Measurements from ENCODE around the gene UIMC1.

The UIMC1 gene

DNA sequence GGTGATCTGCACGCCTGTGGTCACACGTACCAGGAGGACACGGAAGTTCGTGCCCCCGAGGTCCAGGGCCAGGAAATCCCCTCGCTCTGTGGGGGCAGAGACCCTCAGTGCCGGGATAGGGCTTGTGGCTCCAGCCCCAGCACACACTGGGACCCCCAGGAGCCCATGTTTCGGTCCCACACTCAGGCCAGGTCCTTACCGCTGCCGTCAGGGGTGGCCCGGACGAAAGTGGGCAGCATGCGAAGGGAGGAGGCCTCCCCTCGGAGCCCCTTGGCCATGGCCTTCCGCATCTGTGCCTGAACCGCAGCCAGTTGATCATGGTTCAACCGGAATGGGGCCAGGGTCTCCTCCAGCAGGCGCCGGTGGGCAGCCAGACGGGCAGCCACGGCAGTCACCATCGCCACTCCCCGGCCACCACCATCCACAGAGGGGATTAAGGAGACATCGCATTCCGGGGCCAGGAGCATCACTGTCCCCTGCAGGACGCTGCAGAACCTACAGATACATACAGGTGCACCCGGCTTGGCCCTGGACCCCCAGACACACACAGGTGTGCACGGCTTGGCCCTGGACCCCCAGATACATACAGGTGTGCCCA, 119.2 kb downstream of the UIMC1 start:
- Histone ChIP-seq H3K9me2 (replicated peaks; ENCODE audit: control insufficient read depth, low read length) (no peaks in the 10 kb centered on the region), H4K20me1 (ENCODE audit: control insufficient read depth, insufficient read depth, low read depth, low read length) (no peaks in the 10 kb centered on the region), H3K27ac (ENCODE audit: low read depth, low read length) (no peak overlapping the region), H3F3A (ENCODE audit: control insufficient read depth, insufficient read depth) (no peaks in the 10 kb centered on the region), H3K4me1 (ENCODE audit: control insufficient read depth, low read length) (no peaks in the 10 kb centered on the region), H3K4me2 (ENCODE audit: low read length) (no peak overlapping the region), H3K9me3 (ENCODE audit: control insufficient read depth, insufficient read depth, low read length) (no peaks in the 10 kb centered on the region), H3K4me3 (ENCODE audit: low read length) (no peak overlapping the region), H3K79me2 (ENCODE audit: control insufficient read depth, low read length) (no peaks in the 10 kb centered on the region), H3K27me3 (ENCODE audit: control insufficient read depth, low read length) (peaks cover 6% of the 10 kb centered on the region; the same call in 1 of the 2 replicates), H3K36me3 (ENCODE audit: control insufficient read depth, low read length) (no peaks in the 10 kb centered on the region)
- TF ChIP-seq CTCF (IDR thresholded peaks at IDR 0.05; ENCODE audit: low read depth, low read length, poor library complexity, severe bottlenecking) (no peak), EZH2phosphoT487 (IDR thresholded peaks at IDR 0.05; ENCODE audit: borderline replicate concordance, low read length) (no peak)

DNA sequence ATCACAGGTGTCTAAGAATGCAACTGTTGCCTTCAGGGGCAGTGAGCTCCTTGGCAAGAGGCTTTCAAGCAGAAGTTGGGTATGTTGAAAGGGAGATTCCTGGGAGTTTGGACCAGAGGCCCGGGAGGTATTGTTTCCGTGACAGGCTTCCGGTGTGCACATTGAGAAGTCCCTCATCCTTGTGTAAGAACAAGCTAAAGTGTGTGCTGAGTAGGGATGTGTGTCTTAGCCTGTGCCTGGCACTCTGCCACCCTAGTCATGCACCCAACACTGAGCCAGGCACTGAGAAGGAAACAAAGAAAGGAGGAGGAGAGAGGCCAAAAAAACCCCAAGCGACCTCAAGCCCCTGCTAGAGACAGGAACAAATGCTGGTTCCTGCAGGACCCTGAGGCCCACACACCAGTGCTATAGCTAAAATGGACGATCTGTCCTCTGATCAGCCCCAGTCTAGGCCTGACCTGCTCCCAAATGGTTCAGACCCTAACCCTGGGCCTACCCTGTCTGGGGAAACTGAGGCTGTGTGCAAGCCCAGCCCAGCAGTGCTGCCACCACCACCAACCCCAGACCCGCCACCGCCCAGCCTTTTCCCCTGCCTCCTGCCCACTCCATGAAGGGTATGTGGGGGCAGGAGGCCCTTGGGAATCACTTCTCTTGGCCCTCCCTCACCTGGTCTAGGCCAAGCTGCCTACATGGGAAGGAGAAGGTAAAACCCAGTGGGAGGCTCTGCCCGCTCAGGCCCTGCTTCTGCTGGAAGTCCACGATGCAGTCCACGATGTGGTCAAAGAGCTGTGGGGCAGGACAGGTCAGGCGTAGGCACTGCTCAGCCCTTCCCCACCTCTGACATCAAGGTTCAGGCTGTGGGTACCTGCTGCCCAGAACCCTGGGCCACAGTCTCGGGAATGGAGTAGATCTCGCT, 120.0 kb downstream of the UIMC1 start:
- Histone ChIP-seq H3K4me3 (ENCODE audit: low read length) (no peak overlapping the region), H3K27me3 (ENCODE audit: control insufficient read depth, low read length) (peaks cover 3% of the 10 kb centered on the region; the same call in 1 of the 2 replicates), H3F3A (ENCODE audit: control insufficient read depth, insufficient read depth) (no peaks in the 10 kb centered on the region), H3K4me2 (ENCODE audit: low read length) (no peak overlapping the region), H3K79me2 (ENCODE audit: control insufficient read depth, low read length) (no peaks in the 10 kb centered on the region), H3K9me3 (ENCODE audit: control insufficient read depth, insufficient read depth, low read length) (no peaks in the 10 kb centered on the region), H4K20me1 (ENCODE audit: control insufficient read depth, insufficient read depth, low read depth, low read length) (no peaks in the 10 kb centered on the region), H3K4me1 (ENCODE audit: control insufficient read depth, low read length) (no peaks in the 10 kb centered on the region), H3K9me2 (replicated peaks; ENCODE audit: control insufficient read depth, low read length) (no peaks in the 10 kb centered on the region), H3K27ac (ENCODE audit: low read depth, low read length) (no peak overlapping the region), H3K36me3 (ENCODE audit: control insufficient read depth, low read length) (no peaks in the 10 kb centered on the region)
- TF ChIP-seq EZH2phosphoT487 (IDR thresholded peaks at IDR 0.05; ENCODE audit: borderline replicate concordance, low read length) = no peak
- no peak for TF ChIP-seq CTCF (IDR thresholded peaks at IDR 0.05; ENCODE audit: low read depth, low read length, poor library complexity, severe bottlenecking)

- Histone ChIP-seq H3K4me1 (ENCODE audit: control insufficient read depth, low read length) (no peaks in the 10 kb centered on the region), H3K27ac (ENCODE audit: low read depth, low read length) (no peak overlapping the region), H3K27me3 (ENCODE audit: control insufficient read depth, low read length) (no peaks in the 10 kb centered on the region), H4K20me1 (ENCODE audit: control insufficient read depth, insufficient read depth, low read depth, low read length) (no peaks in the 10 kb centered on the region), H3K9me3 (ENCODE audit: control insufficient read depth, insufficient read depth, low read length) (no peaks in the 10 kb centered on the region), H3K4me3 (ENCODE audit: low read length) (no peak overlapping the region), H3K9me2 (replicated peaks; ENCODE audit: control insufficient read depth, low read length) (no peaks in the 10 kb centered on the region), H3F3A (ENCODE audit: control insufficient read depth, insufficient read depth) (no peaks in the 10 kb centered on the region), H3K4me2 (ENCODE audit: low read length) (no peak overlapping the region), H3K79me2 (ENCODE audit: control insufficient read depth, low read length) (no peaks in the 10 kb centered on the region), H3K36me3 (ENCODE audit: control insufficient read depth, low read length) (no peaks in the 10 kb centered on the region)
- TF ChIP-seq EZH2phosphoT487 (IDR thresholded peaks at IDR 0.05; ENCODE audit: borderline replicate concordance, low read length) (no peak), CTCF (IDR thresholded peaks at IDR 0.05; ENCODE audit: low read depth, low read length, poor library complexity, severe bottlenecking) (no peak)
Observed at GRCh38 chr5:176884571-176884890, 122.0 kb downstream of the UIMC1 start.
